Measurements from ENCODE around the gene HIF3A. TPM values are rescaled to one million over a fixed set of nuclear protein-coding genes. Genes with fewer than 3 reads are reported as not detected.

The HIF3A gene
- total and polyA plus RNA-seq, 2 donors (not counting 1 experiment from before 2014, with no cell fraction given): 0.12 to 1.5 TPM

GRCh38 chr19:46345157-46345556, 48.3 kb downstream of the HIF3A start:
- peaks cover 32% of the 10 kb centered on the region for H3K79me2 ChIP-seq (ENCODE audit: control insufficient read depth, insufficient read depth, low read length)
- H3K9me3 ChIP-seq (ENCODE audit: control insufficient read depth, insufficient read depth, low read depth, low read length): no peaks in the 10 kb centered on the region
- DNase-seq (ENCODE audit: low read depth in 2 of 2): no peak
- H3K4me1 ChIP-seq (ENCODE audit: control insufficient read depth, extremely low read depth, insufficient read depth, low read length): peaks cover 11% of the 10 kb centered on the region
- TF ChIP-seq CTCF (conservative IDR thresholded peaks at IDR 0.05 in 1 of 2, IDR thresholded peaks at IDR 0.05 in 1 of 2; ENCODE audit: low read depth in 1 of 2, low read length in 2 of 2): no peak
- no peak for TF ChIP-seq EZH2 (IDR thresholded peaks at IDR 0.05; ENCODE audit: low read length, missing control alignments)
- no peaks in the 10 kb centered on the region for H3K36me3 ChIP-seq (ENCODE audit: control insufficient read depth, insufficient read depth, low read length)
- no peak overlapping the region for H2AFZ ChIP-seq (ENCODE audit: low read length)
- H3K4me3 ChIP-seq (replicated peaks in 1 of 4; ENCODE audit: control extremely low read depth in 1 of 4, insufficient read depth in 1 of 4, low read depth in 3 of 4, low read length in 4 of 4): no peak overlapping the region
- H3K27me3 ChIP-seq (ENCODE audit: control insufficient read depth, insufficient read depth, low read length): no peaks in the 10 kb centered on the region
- H3K4me2 ChIP-seq (ENCODE audit: extremely low read depth, insufficient read depth, low read length): no peak overlapping the region
- H3K9ac ChIP-seq (ENCODE audit: insufficient read depth, low read length): no peak overlapping the region
- H4K20me1 ChIP-seq (ENCODE audit: control insufficient read depth, extremely low read depth, insufficient read depth, low read length): no peaks in the 10 kb centered on the region
- no peak overlapping the region for H3K27ac ChIP-seq (ENCODE audit: insufficient read depth, low read length)

GRCh38 chr19:46346821-46347571, 50.2 kb downstream of the HIF3A start, which contains the start of gene PPP5C:
PPP5C (plus strand) TSS chr19:46347087; CDS start chr19:46347097, 10 bp downstream.
- Histone ChIP-seq H3K27ac (ENCODE audit: insufficient read depth, low read length) (peak within 1 kb of the TSS; percentile 96), H3K9ac (ENCODE audit: insufficient read depth, low read length) (peak within 1 kb of the TSS; percentile 97), H2AFZ (ENCODE audit: low read length) (peak within 1 kb of the TSS; percentile 98), H3K36me3 (ENCODE audit: control insufficient read depth, insufficient read depth, low read length) (no peaks in the 10 kb centered on the region), H4K20me1 (ENCODE audit: control insufficient read depth, extremely low read depth, insufficient read depth, low read length) (no peaks in the 10 kb centered on the region), H3K27me3 (ENCODE audit: control insufficient read depth, insufficient read depth, low read length) (no peaks in the 10 kb centered on the region), H3K4me3 (replicated peaks in 1 of 4; ENCODE audit: control extremely low read depth in 1 of 4, insufficient read depth in 1 of 4, low read depth in 3 of 4, low read length in 4 of 4) (peak within 1 kb of the TSS; percentile 84 to 100 (median 100)), H3K4me2 (ENCODE audit: extremely low read depth, insufficient read depth, low read length) (peak within 1 kb of the TSS; percentile 98), H3K79me2 (ENCODE audit: control insufficient read depth, insufficient read depth, low read length) (peaks cover 39% of the 10 kb centered on the region), H3K4me1 (ENCODE audit: control insufficient read depth, extremely low read depth, insufficient read depth, low read length) (peaks cover 21% of the 10 kb centered on the region), H3K9me3 (ENCODE audit: control insufficient read depth, insufficient read depth, low read depth, low read length) (no peaks in the 10 kb centered on the region)
- peak; percentile 93 to 97 for DNase-seq (ENCODE audit: low read depth in 2 of 2)
- TF ChIP-seq EZH2 (IDR thresholded peaks at IDR 0.05; ENCODE audit: low read length, missing control alignments) (no peak), CTCF (conservative IDR thresholded peaks at IDR 0.05 in 1 of 2, IDR thresholded peaks at IDR 0.05 in 1 of 2; ENCODE audit: low read depth in 1 of 2, low read length in 2 of 2) (peak; percentile 91 to 97)

- H4K20me1 ChIP-seq (ENCODE audit: control insufficient read depth, extremely low read depth, insufficient read depth, low read length): no peaks in the 10 kb centered on the region
- H3K4me2 ChIP-seq (ENCODE audit: extremely low read depth, insufficient read depth, low read length): peak overlapping the region; percentile 92
- H2AFZ ChIP-seq (ENCODE audit: low read length): no peak overlapping the region
- no peak for DNase-seq (ENCODE audit: low read depth in 2 of 2)
- H3K27ac ChIP-seq (ENCODE audit: insufficient read depth, low read length): peak overlapping the region; percentile 96
- peaks cover 25% of the 10 kb centered on the region for H3K4me1 ChIP-seq (ENCODE audit: control insufficient read depth, extremely low read depth, insufficient read depth, low read length)
- no peaks in the 10 kb centered on the region for H3K27me3 ChIP-seq (ENCODE audit: control insufficient read depth, insufficient read depth, low read length)
- no peaks in the 10 kb centered on the region for H3K9me3 ChIP-seq (ENCODE audit: control insufficient read depth, insufficient read depth, low read depth, low read length)
- TF ChIP-seq EZH2 (IDR thresholded peaks at IDR 0.05; ENCODE audit: low read length, missing control alignments) (no peak), CTCF (conservative IDR thresholded peaks at IDR 0.05 in 1 of 2, IDR thresholded peaks at IDR 0.05 in 1 of 2; ENCODE audit: low read depth in 1 of 2, low read length in 2 of 2) (no peak)
- peak overlapping the region; percentile 84 to 100 (median 100) for H3K4me3 ChIP-seq (replicated peaks in 1 of 4; ENCODE audit: control extremely low read depth in 1 of 4, insufficient read depth in 1 of 4, low read depth in 3 of 4, low read length in 4 of 4)
- H3K36me3 ChIP-seq (ENCODE audit: control insufficient read depth, insufficient read depth, low read length): peaks cover 2% of the 10 kb centered on the region
- H3K9ac ChIP-seq (ENCODE audit: insufficient read depth, low read length): peak overlapping the region; percentile 97
- peaks cover 43% of the 10 kb centered on the region for H3K79me2 ChIP-seq (ENCODE audit: control insufficient read depth, insufficient read depth, low read length)
Measured at GRCh38 chr19:46347572-46347883, 50.7 kb downstream of the HIF3A start.

Data from fibroblast of lung (primary cell).